Choroid plexus epithelial cell (primary cell): Measurements from ENCODE around the gene RPLP1.
A peak's percentile ranks its signal among the peaks of the same experiment; 100 is the strongest.

Source experiments
- DNase-seq: peaks from one replicate; pipeline ENCODE4 v3.0.0-alpha.2; 2010; ENCODE audit warnings: low read depth
- H3K4me3 ChIP-seq: 2 replicates; pipeline ENCODE4 v1.5.1; 2011; ENCODE audit warnings: low read depth, mild to moderate bottlenecking, control low read depth, low read length, moderate library complexity
- TF ChIP-seq, protein P1 (sequence below): conservative IDR thresholded peaks from 2 replicates; pipeline ENCODE4 v1.5.1; 2011; ENCODE audit warnings: low read depth, mild to moderate bottlenecking, control low read depth, inconsistent platforms, low read length, moderate library complexity

RPLP1 gene

GRCh38 chr15:69452692-69453521 lies at the start of gene RPLP1:
Gene RPLP1, plus strand, starts transcription at chr15:69452818. Its CDS starts 131 bp downstream, at chr15:69452949.
- TF ChIP-seq, protein P1, sequence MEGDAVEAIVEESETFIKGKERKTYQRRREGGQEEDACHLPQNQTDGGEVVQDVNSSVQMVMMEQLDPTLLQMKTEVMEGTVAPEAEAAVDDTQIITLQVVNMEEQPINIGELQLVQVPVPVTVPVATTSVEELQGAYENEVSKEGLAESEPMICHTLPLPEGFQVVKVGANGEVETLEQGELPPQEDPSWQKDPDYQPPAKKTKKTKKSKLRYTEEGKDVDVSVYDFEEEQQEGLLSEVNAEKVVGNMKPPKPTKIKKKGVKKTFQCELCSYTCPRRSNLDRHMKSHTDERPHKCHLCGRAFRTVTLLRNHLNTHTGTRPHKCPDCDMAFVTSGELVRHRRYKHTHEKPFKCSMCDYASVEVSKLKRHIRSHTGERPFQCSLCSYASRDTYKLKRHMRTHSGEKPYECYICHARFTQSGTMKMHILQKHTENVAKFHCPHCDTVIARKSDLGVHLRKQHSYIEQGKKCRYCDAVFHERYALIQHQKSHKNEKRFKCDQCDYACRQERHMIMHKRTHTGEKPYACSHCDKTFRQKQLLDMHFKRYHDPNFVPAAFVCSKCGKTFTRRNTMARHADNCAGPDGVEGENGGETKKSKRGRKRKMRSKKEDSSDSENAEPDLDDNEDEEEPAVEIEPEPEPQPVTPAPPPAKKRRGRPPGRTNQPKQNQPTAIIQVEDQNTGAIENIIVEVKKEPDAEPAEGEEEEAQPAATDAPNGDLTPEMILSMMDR = no peak
- DNase-seq = peak; percentile 98
- peak within 1 kb of the TSS; percentile 75 for H3K4me3 ChIP-seq

GRCh38 chr15:69403594-69403993 lies 49.0 kb upstream of the RPLP1 start:
- no peak overlapping the region for H3K4me3 ChIP-seq
- TF ChIP-seq, protein P1 = no peak
- DNase-seq = peak; percentile 93

GRCh38 chr15:69405110-69405509 lies 47.5 kb upstream of the RPLP1 start:
- DNase-seq = no peak
- no peak overlapping the region for H3K4me3 ChIP-seq
- TF ChIP-seq, protein P1 = no peak

- TF ChIP-seq, protein P1 = no peak
- no peak overlapping the region for H3K4me3 ChIP-seq
Observed at GRCh38 chr15:69407719-69408400, 44.8 kb upstream of the RPLP1 start.

GRCh38 chr15:69408841-69409240 lies 43.8 kb upstream of the RPLP1 start:
- H3K4me3 ChIP-seq = no peak overlapping the region
- TF ChIP-seq, protein P1 = no peak

More at GRCh38 chr15:69407719-69408400, 44.8 kb upstream of the RPLP1 start:
- no peak for DNase-seq

GRCh38 chr15:69410248-69410874 lies 42.3 kb upstream of the RPLP1 start:
- peak; percentile 44 for DNase-seq
- TF ChIP-seq, protein P1 = peak; percentile 37

More at GRCh38 chr15:69408841-69409240, 43.8 kb upstream of the RPLP1 start:
- no peak for DNase-seq

More at GRCh38 chr15:69410248-69410874, 42.3 kb upstream of the RPLP1 start:
- no peak overlapping the region for H3K4me3 ChIP-seq
